Head of caudate nucleus (tissue), 42 donors: ENCODE data around the gene HDAC10.

Experiments used
- DNase-seq, 42 donors: peaks; one replicate each; pipeline versions ENCODE4 v3.0.0 to v3.0.0-alpha.2; 2020 to 2021; ENCODE audit warnings: mixed read lengths in 7 of 42
- intact Hi-C: fragments of 100-400 bp; cut with DNase I; formaldehyde crosslinking; loops from one replicate; pipeline ENCODE4 v1.15.0; 2022

The HDAC10 gene

GRCh38 chr22:50199251-50199721 lies 51.8 kb downstream of the HDAC10 start:
- peak in 22 of 42 donors; percentile 38 to 76 (median 58) for DNase-seq
- intact Hi-C loops, result loop anchor here (10.0 kb wide), 1 partner anchor 234 kb away; the partner anchor contains the start of gene PIM3

GRCh38 chr22:50198624-50199017 lies 52.4 kb downstream of the HDAC10 start:
- intact Hi-C loops, result loop anchor here (10.0 kb wide), 1 partner anchor 234 kb away; the partner anchor contains the start of gene PIM3
- no peak for DNase-seq

GRCh38 chr22:50197856-50198623 lies 53.0 kb downstream of the HDAC10 start:
- no peak for DNase-seq
- intact Hi-C loops, result loop anchor here (10.0 kb wide), 1 partner anchor 233 kb away; the partner anchor contains the start of gene PIM3

- peak in 9 of 42 donors; percentile 47 to 74 (median 55) for DNase-seq
- intact Hi-C loops, result loop anchor here (10.0 kb wide), 1 partner anchor 232 kb away; the partner anchor contains the start of gene PIM3
Measured at GRCh38 chr22:50197000-50197800, 53.9 kb downstream of the HDAC10 start.

- intact Hi-C loops, result loop anchor here (10.0 kb wide), 1 partner anchor 231 kb away; the partner anchor contains the start of gene PIM3
- DNase-seq, result no peak
Measured at GRCh38 chr22:50196256-50196655, 54.8 kb downstream of the HDAC10 start.
